A549 treated with dexamethasone at 1 μM for 4 hours (cell line): ENCODE results near the gene MAGEA6. TPM values are rescaled to one million over a fixed set of nuclear protein-coding genes. Genes with fewer than 3 reads are reported as not detected.

Experiments used
- total RNA-seq: library from RNA; stranded (reverse); fragments of 200-300 nt; extraction: Qiagen RNA extraction; gene quantifications from 5 replicates; pipeline ENCODE4 v1.2.3, GENCODE V29; 2022

Gene MAGEA6, protein sequence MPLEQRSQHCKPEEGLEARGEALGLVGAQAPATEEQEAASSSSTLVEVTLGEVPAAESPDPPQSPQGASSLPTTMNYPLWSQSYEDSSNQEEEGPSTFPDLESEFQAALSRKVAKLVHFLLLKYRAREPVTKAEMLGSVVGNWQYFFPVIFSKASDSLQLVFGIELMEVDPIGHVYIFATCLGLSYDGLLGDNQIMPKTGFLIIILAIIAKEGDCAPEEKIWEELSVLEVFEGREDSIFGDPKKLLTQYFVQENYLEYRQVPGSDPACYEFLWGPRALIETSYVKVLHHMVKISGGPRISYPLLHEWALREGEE
- total RNA-seq, result 10.1 to 13.3 TPM (median 11.9 TPM) in 5 replicates

DNA sequence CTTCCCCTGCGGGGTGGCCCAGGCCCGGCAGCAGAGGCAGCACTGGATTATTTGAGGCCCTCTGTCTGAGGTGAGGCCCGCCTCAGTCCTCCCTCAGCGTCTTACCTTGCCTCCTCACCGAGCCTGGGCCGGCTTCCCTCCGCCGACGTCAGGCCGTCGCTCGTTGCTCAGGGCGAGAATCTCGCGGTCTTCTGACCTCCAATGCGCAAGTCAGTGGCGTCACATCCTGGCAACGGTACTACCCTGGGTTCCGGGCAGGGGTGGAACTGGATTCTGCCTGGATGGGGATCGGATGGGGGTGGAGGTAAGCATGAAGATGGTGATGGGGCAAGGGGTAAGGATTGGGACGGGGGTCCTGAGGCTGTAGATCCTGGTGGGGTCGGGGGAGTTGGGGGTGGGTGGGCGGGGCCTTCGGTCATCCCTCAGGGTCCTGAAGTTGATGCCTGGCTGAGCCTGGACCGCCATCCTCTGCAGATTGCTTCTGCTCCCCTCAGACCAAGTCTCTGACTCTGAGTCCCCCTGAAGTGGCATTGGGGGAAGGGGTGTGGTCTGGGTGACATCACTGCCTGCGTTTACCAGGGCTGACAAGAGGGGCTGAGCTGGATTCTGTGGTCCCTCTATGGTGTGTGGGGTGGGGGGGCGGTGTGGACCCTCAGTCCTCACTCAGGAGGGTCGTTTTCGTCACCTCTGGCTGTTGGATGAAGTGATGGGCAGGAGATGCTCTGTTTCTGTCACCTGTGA lies at the start of gene MAGEA6:
TSS of gene MAGEA6 (minus strand) at position 141 of the 741 bp plus-strand sequence. CDS start 2,039 bp downstream, outside the sequence.

DNA sequence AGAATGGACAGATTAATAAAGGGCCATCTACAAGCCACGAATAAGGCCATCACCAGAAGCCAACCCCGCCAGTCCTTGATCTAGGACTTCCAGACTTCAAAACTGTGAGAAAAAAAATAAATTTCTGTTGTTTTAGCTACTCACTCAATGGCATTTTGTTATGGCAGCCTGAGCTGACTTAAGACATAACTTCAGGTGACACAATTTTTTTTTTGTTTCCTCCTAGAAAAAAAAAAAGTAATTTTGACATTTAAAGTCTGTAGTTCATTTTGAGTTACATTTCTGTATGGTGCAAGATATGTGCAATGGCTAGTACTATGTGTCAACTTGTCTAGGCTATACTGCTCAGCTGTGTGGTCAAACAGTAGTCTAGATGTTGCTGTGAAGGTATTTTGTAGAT lies 10.6 kb downstream of the MAGEA6 start, which contains the start of gene CSAG3:
TSS of gene CSAG3 (plus strand) at position 301 of the 400 bp plus-strand sequence.

GRCh38 chrX:152753686-152754650 lies 15.5 kb downstream of the MAGEA6 start, which contains the start of gene MAGEA2:
MAGEA2 (minus strand) TSS chrX:152753842; CDS start chrX:152751363, 2,479 bp downstream.

DNA sequence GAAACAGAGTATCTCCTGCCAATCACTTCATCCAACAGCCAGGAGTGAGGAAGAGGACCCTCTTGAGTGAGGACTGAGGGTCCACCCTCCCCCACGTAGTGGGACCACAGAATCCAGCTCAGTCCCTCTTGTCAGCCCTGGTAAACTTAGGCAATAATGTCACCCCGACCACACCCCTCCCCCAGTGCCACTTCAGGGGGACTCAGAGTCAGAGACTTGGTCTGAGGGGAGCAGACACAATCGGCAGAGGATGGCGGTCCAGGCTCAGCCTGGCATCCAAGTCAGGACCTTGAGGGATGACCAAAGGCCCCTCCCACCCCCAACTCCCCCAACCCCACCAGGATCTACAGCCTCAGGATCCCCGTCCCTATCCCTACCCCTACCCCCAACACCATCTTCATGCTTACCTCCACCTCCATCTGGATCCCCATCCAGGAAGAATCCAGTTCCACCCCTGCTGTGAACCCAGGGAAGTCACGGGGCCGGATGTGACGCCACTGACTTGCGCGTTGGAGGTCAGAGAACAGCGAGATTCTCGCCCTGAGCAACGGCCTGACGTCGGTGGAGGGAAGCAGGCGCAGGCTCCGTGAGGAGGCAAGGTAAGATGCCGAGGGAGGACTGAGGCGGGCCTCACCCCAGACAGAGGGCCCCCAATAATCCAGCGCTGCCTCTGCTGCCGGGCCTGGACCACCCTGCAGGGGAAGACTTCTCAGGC lies 36.1 kb downstream of the MAGEA6 start, which contains the start of the genes CSAG1 and MAGEA12:
TSS of gene CSAG1 (minus strand) at position 461 of the 715 bp plus-strand sequence. CDS start 1,261 bp downstream, outside the sequence.
TSS of gene MAGEA12 (plus strand) at position 497 of the 715 bp plus-strand sequence. CDS start 2,405 bp downstream, outside the sequence.

Other genes starting within 250 kb of the MAGEA6 start
- 0.18 to 0.22 TPM (median 0.19 TPM) in 5 replicates for gene GABRQ, start 131.8 kb downstream of the MAGEA6 start, total RNA-seq
- 2.2 to 3.9 TPM (median 2.7 TPM) in 5 replicates for gene MAGEA3, start 70.9 kb downstream of the MAGEA6 start, total RNA-seq
- gene CSAG2, start 60.4 kb downstream of the MAGEA6 start, total RNA-seq, result not detected in 5 replicates
- 0.08 to 0.42 TPM (median 0.24 TPM) in 4 of 5 replicates, not detected in the other for gene MAGEA2B, start 55.1 kb downstream of the MAGEA6 start, total RNA-seq
- 0.16 to 0.53 TPM (median 0.28 TPM) in 5 replicates for gene CSAG1, start 36.0 kb downstream of the MAGEA6 start, total RNA-seq
- 0.11 to 0.15 TPM (median 0.13 TPM) in 5 replicates for gene MAGEA12, start 35.9 kb downstream of the MAGEA6 start, total RNA-seq
- gene MAGEA2, start 15.8 kb downstream of the MAGEA6 start, total RNA-seq, result 0.15 TPM in 1 of 5 replicates, not detected in the others
- not detected in 5 replicates for gene CSAG3, start 10.5 kb downstream of the MAGEA6 start, total RNA-seq
- gene CETN2, start 61.1 kb upstream of the MAGEA6 start, total RNA-seq, result 71.4 to 95.9 TPM (median 72.9 TPM) in 5 replicates
- 49.1 to 52.6 TPM (median 50.6 TPM) in 5 replicates for gene NSDHL, start 61.4 kb upstream of the MAGEA6 start, total RNA-seq
- gene ZNF185, start 128.4 kb upstream of the MAGEA6 start, total RNA-seq, result 6.6 to 8.8 TPM (median 7.7 TPM) in 5 replicates
- not detected in 5 replicates for gene PNMA5, start 224.4 kb upstream of the MAGEA6 start, total RNA-seq